ENCODE data around the gene SLC26A11.

DNA sequence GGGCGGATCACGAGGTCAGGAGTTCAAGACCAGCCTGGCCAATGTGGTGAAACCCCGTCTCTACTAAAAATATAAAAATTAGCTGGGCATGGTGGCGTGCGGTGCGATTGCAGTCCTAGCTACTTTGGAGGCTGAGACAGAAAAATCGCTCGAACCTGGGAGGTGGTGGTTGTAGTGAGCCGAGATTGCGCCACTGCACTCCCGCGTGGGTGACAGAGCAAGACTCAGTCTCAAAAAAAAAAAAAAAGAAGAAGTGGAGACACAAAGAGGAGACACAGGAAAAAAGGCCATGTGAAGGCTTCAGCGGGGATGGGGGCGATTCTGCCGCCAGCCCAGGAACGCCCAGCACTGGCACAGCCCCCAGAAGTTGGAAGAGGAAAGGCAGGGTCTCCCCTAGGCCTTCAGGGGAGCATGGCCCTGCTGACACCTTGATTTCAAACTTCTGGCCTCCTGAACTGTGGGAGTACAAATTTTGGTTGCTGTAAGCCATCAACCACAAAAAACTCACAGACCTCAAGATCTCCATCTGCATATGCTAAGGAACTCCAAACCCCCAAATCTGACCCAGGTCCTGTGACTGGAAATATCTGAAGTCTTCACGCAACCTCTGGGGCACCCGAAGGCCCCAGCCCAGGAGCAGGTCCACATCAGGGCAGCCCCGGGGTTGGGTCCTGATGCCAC is 7.1 kb upstream of the SLC26A11 start:
- no peak for TF ChIP-seq CTCF (IDR thresholded peaks at IDR 0.05)
- TF ChIP-seq POLR2A (IDR thresholded peaks at IDR 0.05) = no peak

Measured in uterus (tissue), 2 donors.